ENCODE data around the gene TBL1X.

Gene TBL1X

DNA sequence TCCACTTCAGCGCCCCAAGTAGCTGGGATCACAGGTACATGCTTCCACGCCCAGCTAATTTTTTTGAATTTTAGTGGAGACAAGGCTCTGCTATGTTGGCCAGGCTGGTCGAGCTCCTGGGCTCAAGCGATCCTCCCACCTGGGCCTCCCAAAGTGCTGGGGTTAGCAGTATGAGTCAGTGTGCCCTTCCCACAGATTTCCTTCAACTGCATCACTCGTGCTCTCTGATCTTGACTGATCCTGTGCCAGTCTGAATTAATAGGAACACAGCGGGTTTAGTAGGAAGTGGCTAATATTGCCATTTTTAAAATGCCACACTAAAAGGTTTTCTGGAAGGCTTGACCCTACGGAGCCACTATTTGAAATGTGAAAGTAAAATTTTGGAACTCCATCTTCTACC, 317.1 kb downstream of the TBL1X start:
- DNase-seq = no peak

DNA sequence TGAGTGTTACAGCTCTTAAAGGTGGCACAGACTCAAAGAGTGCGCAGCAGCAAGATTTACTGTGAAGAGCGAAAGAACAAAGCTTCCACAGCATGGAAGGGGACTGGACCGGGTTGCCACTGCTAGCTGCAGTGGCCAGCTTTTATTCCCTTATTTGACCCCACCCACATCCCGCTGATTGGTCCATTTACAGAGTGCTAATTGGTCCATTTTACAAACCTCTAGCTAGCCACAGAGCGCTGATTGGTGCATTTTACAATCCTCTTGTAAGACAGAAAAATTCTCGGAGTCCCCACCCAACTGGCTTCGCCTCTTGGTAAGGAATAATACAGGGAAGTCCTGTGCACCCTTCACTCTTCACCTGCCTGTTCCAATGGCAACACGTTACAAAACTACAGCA, 319.5 kb downstream of the TBL1X start:
- no peak for DNase-seq

DNA sequence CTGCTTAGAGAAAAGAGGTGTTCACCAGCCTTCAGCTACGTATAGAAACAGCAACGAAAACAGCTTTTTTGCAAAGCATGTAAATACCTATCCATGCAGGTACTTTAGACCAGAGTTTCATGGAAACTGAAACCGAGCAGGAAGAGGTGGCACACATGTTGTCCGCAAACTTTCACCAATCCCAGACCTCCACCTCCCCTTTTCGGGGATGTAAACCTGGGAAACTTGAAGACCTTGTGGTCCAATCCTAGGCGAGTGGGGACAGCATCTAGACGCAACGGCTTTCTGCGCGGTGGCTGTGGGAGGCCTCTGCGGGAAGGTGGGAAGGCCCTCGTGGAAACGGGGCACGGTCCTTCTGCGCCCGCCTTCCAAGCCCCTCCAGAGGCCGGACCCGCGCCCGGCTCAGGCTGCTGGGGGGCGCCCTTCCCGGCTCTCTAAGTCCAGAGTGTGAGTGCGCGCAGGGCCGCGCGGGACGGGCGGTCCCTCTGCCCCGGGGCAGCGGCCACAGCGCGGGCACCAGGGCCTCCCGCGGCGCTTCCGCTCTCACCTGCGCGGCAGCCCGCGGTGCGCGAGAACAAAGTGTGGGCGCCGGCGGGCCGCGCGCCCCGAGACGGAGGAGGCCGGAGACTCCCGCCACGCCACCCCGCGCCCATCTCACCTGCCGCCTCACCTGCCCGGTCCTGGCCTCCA, 320.5 kb downstream of the TBL1X start:
- DNase-seq = no peak

DNA sequence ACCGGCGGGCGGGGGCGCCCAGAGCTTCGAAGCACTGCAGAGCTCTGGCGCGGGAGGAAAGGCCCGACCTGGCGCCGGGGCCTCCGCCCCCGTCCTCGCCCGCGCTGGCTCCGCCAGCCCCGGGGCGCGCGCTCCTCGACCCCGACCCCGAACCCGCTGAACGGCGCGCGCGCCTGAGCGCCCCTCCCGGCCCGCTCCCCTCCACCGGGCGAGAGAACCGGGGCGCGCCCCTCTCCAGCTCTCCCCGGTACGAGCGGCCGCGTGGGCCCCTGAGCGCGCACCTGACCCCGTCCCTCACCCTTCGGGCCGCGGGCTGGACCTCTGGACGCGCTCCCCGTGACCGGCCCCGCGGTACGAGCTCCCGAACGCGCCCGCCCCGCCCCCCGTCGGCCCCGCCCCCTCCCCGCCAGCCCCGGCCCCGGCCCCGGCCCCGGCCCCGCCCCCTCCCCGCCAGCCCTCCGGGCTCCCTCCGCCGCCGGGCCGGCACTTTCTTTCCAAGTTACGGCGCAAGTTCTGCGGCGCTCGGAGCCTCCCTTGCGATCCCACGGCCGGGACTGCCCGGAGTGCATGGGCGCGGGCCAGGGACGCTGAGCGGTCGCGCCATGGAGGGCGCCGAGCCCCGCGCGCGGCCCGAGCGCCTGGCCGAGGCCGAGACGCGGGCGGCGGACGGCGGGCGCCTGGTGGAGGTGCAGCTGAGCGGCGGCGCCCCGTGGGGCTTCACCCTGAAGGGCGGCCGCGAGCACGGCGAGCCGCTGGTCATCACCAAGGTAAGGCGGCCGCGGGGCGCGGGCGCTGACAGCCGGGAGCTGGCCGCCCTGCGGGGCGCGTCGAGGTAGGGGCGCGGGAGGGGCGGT, 321.3 kb downstream of the TBL1X start, which contains the start of gene SHROOM2:
Gene SHROOM2, plus strand, starts transcription at position 486 of the 854 bp plus-strand sequence. Its CDS starts 117 bp downstream, at position 603.
- DNase-seq = no peak

DNA sequence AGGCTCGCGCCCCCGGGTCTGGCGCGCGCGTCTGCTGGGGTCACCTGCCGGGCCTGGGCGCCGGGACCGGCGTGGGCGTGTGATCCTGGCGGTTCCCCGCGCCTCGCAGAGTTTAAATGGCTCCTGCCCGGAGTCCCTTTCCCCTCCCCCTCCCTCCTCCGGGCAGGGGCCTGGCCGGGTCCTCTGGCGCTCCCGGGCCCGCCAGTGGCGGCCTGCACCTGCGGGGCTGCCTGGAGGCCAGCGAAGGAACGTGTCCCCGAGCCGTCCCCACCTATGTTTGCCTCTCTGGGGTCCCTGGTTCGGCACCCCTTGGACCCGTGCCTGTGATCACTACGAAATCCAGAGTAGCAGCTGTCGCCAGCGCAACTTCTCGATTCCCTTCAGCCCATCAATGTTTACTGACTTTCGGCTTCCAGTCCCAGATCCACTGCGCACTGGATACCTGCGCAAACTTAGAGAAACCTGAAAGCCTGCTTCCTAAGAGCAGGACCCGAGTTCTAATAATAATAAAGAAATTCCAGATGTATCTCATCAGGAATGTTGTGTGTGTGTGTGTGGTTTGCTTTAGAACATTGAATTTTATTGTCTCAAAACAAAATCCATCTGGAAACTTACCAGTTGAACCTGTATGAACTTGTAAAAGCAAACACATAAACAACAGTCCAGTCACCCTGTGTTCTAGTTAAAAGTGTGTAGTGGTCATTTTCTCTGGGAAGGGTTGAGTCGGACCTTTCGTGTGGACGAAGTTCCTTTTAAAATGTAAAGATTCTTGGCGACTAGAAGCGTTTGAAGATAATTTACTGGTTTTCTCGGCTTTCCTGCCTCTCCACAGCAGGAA, 322.2 kb downstream of the TBL1X start:
- DNase-seq = no peak

DNA sequence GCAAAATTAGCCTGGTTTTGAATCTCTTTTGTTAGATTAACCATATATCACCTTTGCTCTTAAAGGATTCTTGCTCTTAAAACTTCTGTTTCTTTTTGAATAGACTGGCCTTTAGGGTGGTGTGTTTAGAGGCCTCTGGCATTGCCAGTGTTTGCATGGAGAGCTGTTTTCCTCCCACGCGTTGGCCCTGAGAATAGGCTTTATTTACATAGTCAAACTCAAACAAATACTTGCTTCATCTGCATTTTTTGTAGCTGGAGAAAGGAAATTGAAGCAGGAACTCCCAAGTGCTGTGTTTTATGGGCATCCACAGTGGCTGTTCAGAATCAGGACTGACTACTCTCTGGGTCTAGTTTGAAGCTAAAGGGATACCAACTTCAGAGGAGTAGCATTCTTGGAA, 324.1 kb downstream of the TBL1X start:
- no peak for DNase-seq

DNA sequence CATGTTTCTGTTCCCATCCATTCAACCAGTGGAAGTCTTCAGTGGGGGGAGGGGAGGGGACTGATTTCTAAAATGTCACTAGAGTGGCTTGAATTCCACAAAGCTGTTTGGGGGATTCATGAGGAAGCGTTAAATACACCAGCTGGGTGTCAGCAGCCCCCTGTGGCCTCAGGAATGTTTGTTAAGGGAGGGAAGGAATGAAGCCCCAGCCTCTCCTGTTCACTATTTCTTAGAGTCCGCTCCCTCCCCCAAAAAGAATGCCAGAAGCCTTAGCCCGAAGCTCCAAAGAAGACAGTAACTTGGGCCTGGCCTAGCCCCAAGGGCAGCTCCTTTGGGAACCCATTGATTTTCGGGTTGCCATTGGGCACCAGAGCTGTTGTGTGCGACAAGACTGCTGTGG, 324.7 kb downstream of the TBL1X start:
- DNase-seq = no peak

Measured in CD4-positive, alpha-beta T cell treated with Interferon alpha-2 for 1 hour (primary cell).